GM13976 (cell line): ENCODE results near the gene CALB2.
"Not testable (repeated sequence)": the region's sequence is repeated elsewhere in the genome, so short reads cannot be mapped to it uniquely, and the experiment has no call there.

Experiments used
- DNase-seq: peaks from one replicate; pipeline ENCODE4 v3.0.0; 2012; ENCODE audit warnings: low spot score
- CTCF ChIP-seq: IDR thresholded peaks from 2 replicates; pipeline ENCODE4 v1.5.1; 2012; ENCODE audit warnings: borderline replicate concordance, mild to moderate bottlenecking; ENCODE audit not compliant: insufficient read depth; ENCODE audit errors: extremely low read depth, missing control alignments, control extremely low read depth
- in situ Hi-C: fragments of 300-500 bp; cut with MboI; formaldehyde crosslinking; loops from one replicate; pipeline ENCODE4 v1.12.0; 2022; ENCODE audit warnings: low sequenced_read_pairs, mixed read lengths, inconsistent platforms; ENCODE audit not compliant: unreplicated experiment

Gene CALB2

GRCh38 chr16:71358464-71358998, at the start of gene CALB2:
CALB2 (plus strand) TSS chr16:71358723; CDS start chr16:71358793, 70 bp downstream.
- peak; percentile 100 for TF ChIP-seq CTCF
- DNase-seq = peak; percentile 92
- in situ Hi-C loops = no loop called here

DNA sequence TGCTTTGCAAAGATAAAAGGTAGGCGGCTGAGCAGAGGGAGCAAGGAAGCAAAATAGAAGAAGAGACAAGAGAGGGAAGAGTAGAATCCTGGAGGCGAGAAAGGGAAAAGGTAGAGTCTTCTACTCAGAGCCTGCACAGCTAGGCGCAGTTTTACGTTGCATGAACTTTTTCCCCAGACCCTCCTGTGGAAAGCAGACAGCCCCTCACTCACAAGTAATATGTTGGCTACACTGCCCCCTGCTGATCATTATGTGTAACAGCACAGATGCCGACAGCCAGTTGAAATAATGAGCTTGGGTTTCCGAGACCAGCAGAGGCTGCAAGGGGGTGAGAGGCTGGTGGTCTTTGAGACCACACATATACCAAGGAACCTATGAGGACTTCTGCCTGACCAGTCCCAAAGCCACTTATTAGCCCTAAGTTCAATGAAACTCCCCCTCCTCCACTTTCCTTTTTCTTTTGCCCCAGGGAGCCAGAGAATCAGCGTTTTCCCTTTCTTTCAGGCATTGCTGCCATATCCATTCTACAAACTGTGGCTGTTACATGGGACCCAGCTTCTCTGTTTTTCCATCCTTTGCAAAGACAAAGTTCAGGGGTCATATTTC, 46.9 kb upstream of the CALB2 start:
- peak; percentile 84 for TF ChIP-seq CTCF
- in situ Hi-C loops = no loop called here
- peak; percentile 34 for DNase-seq

- in situ Hi-C loops = not testable (repeated sequence)
Observed at GRCh38 chr16:71313591-71313990, 44.9 kb upstream of the CALB2 start.

GRCh38 chr16:71315269-71315668, 43.3 kb upstream of the CALB2 start:
- TF ChIP-seq CTCF = no peak
- no peak for DNase-seq
- in situ Hi-C loops = no loop called here

More at GRCh38 chr16:71313591-71313990, 44.9 kb upstream of the CALB2 start:
- not testable (repeated sequence) for DNase-seq

- TF ChIP-seq CTCF = no peak
- in situ Hi-C loops = no loop called here
- DNase-seq = no peak
Observed at GRCh38 chr16:71319999-71320398, 38.5 kb upstream of the CALB2 start.

GRCh38 chr16:71327720-71328119, 30.8 kb upstream of the CALB2 start:
- DNase-seq = no peak
- in situ Hi-C loops = no loop called here
- no peak for TF ChIP-seq CTCF

DNA sequence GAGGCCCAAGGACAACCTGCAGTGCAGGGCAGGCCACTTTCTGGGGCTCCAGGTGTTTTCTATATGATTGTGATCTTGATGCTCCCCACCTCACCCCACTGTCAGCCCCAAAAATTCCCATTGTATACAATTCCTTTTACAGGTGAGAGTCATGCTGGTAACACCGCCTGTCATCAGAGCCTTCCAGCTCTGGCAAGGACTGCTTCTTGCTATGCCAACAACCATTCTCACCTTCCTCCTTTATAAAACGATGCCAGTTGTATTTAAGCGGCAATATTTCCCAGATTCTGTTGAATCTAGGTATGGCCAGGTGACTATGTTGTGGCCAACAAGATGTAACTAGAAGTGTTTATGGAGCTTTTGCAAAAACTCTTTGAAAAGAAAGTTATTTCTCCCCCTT, 30.4 kb upstream of the CALB2 start:
- no peak for DNase-seq
- no peak for TF ChIP-seq CTCF
- in situ Hi-C loops = no loop called here
